GM19043 (cell line): ENCODE measurements around the gene GP5.

Experiments used
- ATAC-seq: cut with Tn5 transposase; IDR thresholded peaks from one replicate; pipeline ENCODE4 v1.9.1; 2021; ENCODE audit warnings: low read depth; ENCODE audit not compliant: unreplicated experiment

Gene GP5

GRCh38 chr3:194399166-194399565, at the start of gene GP5:
Gene GP5, minus strand, starts transcription at chr3:194399266. Its CDS starts 984 bp downstream, at chr3:194398282.
- ATAC-seq: no peak

GRCh38 chr3:194447657-194448056, 48.6 kb upstream of the GP5 start:
- no peak for ATAC-seq

- ATAC-seq: no peak
These were observed 48.1 kb upstream of the GP5 start for GRCh38 chr3:194447161-194447560.

DNA sequence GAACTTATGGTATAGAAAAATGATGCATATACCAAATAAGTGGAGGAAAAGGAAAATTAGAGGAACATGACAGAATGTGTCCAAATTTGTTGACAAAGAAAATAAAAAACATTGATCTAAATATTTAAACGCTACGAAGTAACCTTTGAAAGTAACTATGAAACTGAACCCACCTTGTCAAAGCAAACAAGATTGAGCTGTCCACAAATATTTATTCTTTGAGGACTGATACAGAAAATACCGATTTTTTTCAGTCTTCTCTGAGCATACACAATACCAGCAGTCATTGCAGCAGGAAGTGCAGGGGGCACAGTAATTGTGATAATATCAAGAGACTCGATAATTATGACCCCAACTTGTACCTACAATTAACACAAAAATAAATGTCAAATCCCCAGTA, 47.7 kb upstream of the GP5 start:
- ATAC-seq: no peak

- no peak for ATAC-seq
These were observed 47.1 kb upstream of the GP5 start for GRCh38 chr3:194446172-194446571.

- no peak for ATAC-seq
These were observed 44.8 kb upstream of the GP5 start for GRCh38 chr3:194443901-194444300.

DNA sequence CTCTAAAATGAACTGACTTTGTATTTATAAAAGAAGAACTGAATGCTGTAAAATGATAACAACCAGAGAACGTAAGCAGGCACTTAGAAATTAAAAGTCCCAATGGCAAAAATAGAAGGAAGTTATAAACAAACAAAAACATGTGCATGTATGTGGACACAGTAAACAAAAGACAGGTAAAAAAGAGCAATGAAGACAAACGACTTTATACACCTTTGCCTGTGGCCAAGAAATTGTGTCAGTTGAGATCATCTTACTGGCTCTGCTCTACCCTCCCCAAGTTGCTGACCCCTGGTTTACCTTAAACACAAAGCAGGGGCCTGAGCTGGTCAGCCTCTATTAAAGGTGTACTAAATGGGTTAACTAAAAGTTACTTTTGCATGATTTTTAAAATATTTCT, 41.7 kb upstream of the GP5 start:
- no peak for ATAC-seq

- no peak for ATAC-seq
These were observed 41.0 kb upstream of the GP5 start for GRCh38 chr3:194439881-194440550.

GRCh38 chr3:194434503-194434902, 35.4 kb upstream of the GP5 start:
- no peak for ATAC-seq

DNA sequence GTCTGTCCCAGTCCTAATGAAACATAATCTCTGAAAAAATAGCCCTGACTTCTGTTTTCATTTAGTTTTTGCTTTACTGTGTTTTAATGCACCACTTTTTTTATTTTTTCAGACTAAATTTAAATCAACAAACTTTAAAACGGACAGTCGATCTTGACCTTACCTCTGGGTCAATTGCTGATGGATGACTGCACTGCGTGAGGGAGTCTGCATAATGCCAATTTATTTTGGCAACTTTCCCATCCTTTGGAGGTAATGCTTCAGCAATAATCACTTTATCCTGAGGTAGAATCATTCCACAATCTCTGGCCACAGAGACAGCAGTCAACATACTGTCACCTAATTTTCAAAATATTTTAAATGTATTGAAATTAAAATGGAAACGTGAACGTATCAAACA, 32.5 kb upstream of the GP5 start:
- ATAC-seq: no peak

DNA sequence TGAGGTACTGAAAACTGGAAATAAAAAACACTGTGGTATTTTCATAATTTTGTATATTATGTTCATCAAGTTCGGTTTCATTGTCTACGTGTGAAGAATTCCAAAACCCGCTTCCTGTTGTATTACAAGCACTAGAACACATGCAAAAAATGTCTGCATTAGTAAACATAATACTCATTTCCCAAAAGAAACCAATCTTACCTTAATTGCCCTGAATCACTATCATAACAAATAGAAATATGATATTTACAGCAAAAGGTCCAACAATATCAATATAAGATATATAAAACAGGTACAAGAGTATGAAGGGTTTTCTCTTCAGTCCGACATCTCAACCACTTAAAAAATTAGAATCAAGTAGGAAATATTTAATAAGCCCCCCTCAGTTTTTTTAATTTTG, 26.3 kb upstream of the GP5 start:
- ATAC-seq: no peak

DNA sequence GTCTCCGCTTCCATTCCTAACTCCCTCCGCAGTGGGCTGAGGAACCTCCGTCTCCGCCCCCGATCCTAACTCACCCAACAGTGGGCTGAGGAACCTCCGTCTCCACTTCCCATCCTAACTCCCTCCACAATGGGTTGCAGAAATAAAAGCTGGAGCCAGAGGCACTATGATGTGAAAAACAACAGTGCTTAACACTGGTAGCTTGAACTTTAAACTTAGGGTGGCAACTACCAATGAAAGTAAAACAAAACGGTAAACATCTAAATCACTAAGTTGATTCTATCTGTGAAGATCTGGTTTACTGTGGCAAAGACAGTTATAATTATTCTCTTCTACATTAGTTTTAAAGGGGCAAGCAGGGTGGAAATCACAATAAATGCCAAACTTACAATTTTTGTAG, 25.9 kb upstream of the GP5 start:
- no peak for ATAC-seq

DNA sequence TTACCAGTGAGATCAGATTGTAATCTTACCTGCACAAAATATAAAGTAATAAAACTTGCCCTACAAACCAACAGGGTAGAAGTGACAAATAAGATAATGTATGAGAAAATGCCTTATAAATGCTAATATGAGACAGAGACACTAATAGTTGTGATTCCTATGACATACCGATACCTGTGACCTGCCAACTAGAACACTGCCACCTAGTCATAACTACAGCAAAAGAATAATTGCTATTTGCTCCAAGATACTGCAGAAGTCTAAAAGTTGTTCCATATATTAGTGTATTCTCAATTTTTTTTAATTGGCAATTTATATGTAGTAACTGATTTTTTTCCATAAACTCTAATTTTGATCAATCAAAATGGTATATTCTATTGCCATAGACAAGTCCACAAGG, 25.3 kb upstream of the GP5 start:
- ATAC-seq: no peak

GRCh38 chr3:194423317-194423716, 24.3 kb upstream of the GP5 start:
- no peak for ATAC-seq

DNA sequence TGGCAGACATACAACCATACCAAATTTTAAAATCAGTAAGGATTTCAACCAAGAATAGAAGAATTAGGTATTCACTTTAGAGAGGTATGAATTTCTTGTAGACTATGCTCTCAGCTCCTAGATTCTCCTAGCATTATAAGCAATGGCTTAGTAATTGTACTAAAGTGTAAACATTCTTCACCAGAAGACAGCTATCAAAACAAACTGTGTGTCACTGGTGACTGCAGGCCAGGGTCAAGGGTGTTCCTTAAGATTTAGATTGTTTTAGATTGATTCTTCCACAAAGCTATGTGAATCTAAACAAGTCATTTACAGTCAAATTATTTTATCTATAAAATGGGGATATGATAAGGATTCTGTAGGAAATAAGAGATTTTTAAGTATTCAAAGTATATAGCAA, 23.1 kb upstream of the GP5 start:
- ATAC-seq: no peak

DNA sequence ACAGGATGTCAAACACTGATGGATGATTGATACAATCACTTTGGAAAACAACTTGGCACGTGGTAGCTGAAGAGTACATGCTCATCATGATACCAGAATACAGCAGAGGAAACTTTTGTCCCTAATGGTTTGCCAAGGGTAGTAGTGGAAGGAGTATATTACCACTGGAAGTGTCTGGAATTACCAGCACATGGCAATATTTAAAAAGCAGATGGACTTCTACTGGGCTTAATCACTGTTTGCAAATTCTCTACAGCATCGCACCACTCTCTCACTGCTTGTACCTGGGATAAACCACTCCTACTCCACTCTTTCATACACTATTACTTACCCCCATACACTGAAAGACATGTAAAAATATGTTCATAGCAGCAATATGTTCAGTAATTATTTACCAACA, 19.6 kb upstream of the GP5 start:
- ATAC-seq: no peak

DNA sequence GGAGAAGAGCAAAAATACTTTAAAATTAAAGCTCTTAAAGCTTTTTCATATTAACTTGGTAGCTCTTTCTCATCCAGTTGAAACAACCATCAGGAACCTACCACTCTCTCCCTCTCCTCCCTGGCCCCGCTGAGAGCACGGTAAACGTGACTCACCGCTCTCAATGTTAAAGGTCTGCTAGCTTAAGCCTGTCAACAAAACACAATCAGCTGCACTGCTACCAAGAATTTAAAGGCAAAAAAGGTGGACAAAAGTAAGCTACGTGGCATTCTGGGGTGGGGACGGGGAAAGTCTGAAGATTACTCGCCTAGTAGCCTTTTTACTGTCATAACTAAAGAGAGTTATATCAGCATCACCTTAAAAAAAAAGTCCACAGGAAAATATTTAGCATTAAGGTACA, 8.4 kb upstream of the GP5 start:
- no peak for ATAC-seq

DNA sequence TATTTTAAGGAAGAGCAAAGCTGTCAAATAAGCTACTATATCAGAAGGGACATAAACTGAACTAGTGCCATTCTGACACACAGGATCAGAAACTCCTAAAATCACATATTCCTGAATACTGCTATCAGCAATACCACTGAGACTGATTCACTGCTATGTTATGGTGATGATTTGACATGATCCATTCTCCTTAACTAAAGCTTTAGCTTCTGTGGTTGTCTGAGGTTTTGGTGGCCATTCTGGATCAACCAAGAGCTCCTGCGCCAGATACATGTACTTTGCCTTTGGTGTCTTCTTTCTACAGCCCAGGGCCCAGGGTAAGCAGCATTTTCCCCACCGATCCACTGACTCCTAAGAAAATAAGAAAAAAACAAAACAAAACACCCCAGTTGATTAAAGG, 6.7 kb upstream of the GP5 start:
- no peak for ATAC-seq

- no peak for ATAC-seq
These were observed 5.5 kb upstream of the GP5 start for GRCh38 chr3:194404365-194405140.

DNA sequence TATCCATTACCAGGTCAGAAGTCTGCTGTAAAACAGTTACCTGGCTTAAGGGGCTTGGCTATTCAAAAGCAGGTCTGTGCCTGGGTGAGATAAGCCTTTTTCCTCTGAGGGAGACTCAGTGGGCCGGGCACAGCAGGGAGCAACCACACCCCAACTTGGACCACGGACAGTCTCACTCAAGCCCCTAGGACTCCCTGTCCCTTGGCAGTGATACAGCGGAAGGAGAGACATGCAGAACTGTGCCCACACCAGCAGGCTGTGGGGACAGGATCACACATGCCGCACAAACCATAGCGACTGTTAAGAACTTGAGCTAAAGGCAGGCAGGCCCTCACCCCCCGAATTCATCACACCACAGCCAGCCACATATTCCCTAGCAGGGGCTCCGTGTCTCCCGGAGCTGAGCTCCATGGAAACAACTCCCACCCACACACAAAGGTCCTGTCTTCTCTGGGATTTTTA, 2.8 kb upstream of the GP5 start:
- no peak for ATAC-seq

GRCh38 chr3:194401346-194401745, 2.3 kb upstream of the GP5 start:
- ATAC-seq: no peak

GRCh38 chr3:194399874-194400411, 877 bp upstream of the GP5 start:
- no peak for ATAC-seq
